K562 (cell line): ENCODE measurements around the gene F9. TPM values are rescaled to one million over a fixed set of nuclear protein-coding genes. Genes with fewer than 3 reads are reported as not detected.

Experiments
- ATAC-seq: fragments of 200-7000 bp; cut with Tn5 transposase; 3 replicates; pipeline ENCODE4 v1.9.1; 2020; ENCODE audit warnings: moderate library complexity
- BruUV-seq: library from RNA; stranded (reverse); fragments of 400-500 nt; replicated peaks from 2 replicates; lab custom pipeline; 2021; lab: Mats Ljungman, UMichigan
- CTCF ChIA-PET: fragments of 300-600 bp; formaldehyde crosslinking; extraction: SDS; loops from one replicate; lab custom pipeline; 2021; ENCODE audit warnings: low intra/inter-chr PET ratio; lab: Yijun Ruan, JAX
- POLR2A ChIA-PET: fragments of 300-600, 350-650 bp; sonication (Branson Sonifier 250); formaldehyde crosslinking; extraction: SDS; loops from one replicate; lab custom pipeline; 2021; ENCODE audit warnings: antibody characterized with exemption, inconsistent platforms; lab: Yijun Ruan, JAX
- DNase-seq, 4 experiments: peaks; one replicate each; pipeline versions ENCODE4 v3.0.0 to v3.0.0-alpha.2; 2011 to 2018; ENCODE audit warnings: low spot score in 3 of 4, mixed read lengths in 3 of 4; ENCODE audit errors: extremely low read depth in 1 of 4
- FAIRE-seq: peaks from 2 replicates; lab custom pipeline; 2011; peaks lifted over from hg19 to GRCh38; lab: Jason Lieb, UNC
- H2AFZ ChIP-seq: 2 replicates; pipeline ENCODE4 v1.6.0; 2011; ENCODE audit warnings: low read depth, low read length, control low read depth, inconsistent platforms
- H3K27ac ChIP-seq: fragments of 200-600 bp; 3 replicates; pipeline ENCODE4 v1.8.0; 2011; ENCODE audit warnings: low read depth, mild to moderate bottlenecking, control low read depth, inconsistent platforms, low read length, moderate library complexity, mixed read lengths; ENCODE audit errors: extremely low read depth
- H3K27me3 ChIP-seq, 2 experiments: fragments of 300-600 bp in 1 of 2; 2 replicates in 1 of 2; 3 replicates in 1 of 2; pipeline versions ENCODE4 v1.6.0 to v1.8.0; 2011; ENCODE audit warnings: inconsistent platforms in 2 of 2, low read length in 2 of 2, mild to moderate bottlenecking in 1 of 2, mixed read lengths in 1 of 2, moderate library complexity in 1 of 2; ENCODE audit not compliant: control insufficient read depth in 2 of 2, insufficient read depth in 2 of 2
- H3K36me3 ChIP-seq: fragments of 300-600 bp; 3 replicates; pipeline ENCODE4 v1.8.0; 2011; ENCODE audit warnings: mild to moderate bottlenecking, low read length, inconsistent platforms; ENCODE audit not compliant: control insufficient read depth, insufficient read depth
- H3K4me1 ChIP-seq, 2 experiments: fragments of 200-600 bp in 1 of 2; replicated peaks in 1 of 2; 2 replicates in 1 of 2; 3 replicates in 1 of 2; pipeline versions ENCODE4 v1.5.1 to v1.8.0; 2011; ENCODE audit warnings: inconsistent platforms in 2 of 2, low read length in 2 of 2, mild to moderate bottlenecking in 1 of 2, mixed read lengths in 1 of 2, moderate library complexity in 1 of 2; ENCODE audit not compliant: control insufficient read depth in 2 of 2, insufficient read depth in 2 of 2
- H3K4me2 ChIP-seq: 2 replicates; pipeline ENCODE4 v1.6.1; 2011; ENCODE audit warnings: low read length, control low read depth, inconsistent platforms, mixed read lengths; ENCODE audit not compliant: insufficient read depth
- H3K4me3 ChIP-seq: fragments of 200-600 bp; sonication (generic), shearing (Covaris generic); 2 replicates; pipeline ENCODE4 v1.5.1; 2016; ENCODE audit warnings: control low read depth, inconsistent platforms
- H3K79me2 ChIP-seq: fragments of 200-600 bp; 3 replicates; pipeline ENCODE4 v1.8.0; 2011; ENCODE audit warnings: low read length, inconsistent platforms; ENCODE audit not compliant: control insufficient read depth, insufficient read depth
- H3K9ac ChIP-seq, 2 experiments: 2 replicates each; pipeline versions ENCODE4 v1.6.0 to v1.6.1; 2011; ENCODE audit warnings: low read depth in 2 of 2, low read length in 2 of 2, control low read depth in 1 of 2, inconsistent platforms in 1 of 2, mild to moderate bottlenecking in 1 of 2, mixed read lengths in 1 of 2; ENCODE audit not compliant: insufficient read depth in 1 of 2
- H3K9me1 ChIP-seq: one replicate; pipeline ENCODE4 v1.6.0; 2011; ENCODE audit warnings: inconsistent platforms, mild to moderate bottlenecking, low read length, moderate library complexity; ENCODE audit not compliant: control insufficient read depth, insufficient read depth
- H3K9me3 ChIP-seq: replicated peaks from 2 replicates; pipeline ENCODE4 v1.5.1; 2011; ENCODE audit warnings: low read depth, low read length, inconsistent platforms; ENCODE audit not compliant: control insufficient read depth, insufficient read depth
- H4K20me1 ChIP-seq: replicated peaks from 2 replicates; pipeline ENCODE4 v1.6.1; 2011; ENCODE audit warnings: low read length, inconsistent platforms, mixed read lengths; ENCODE audit not compliant: control insufficient read depth, insufficient read depth
- DLX4 ChIP-seq: fragments of 250-450 bp; sonication (Bioruptor Pico); IDR thresholded peaks from 2 replicates; pipeline ENCODE4 v1.6.1; 2021; ENCODE audit warnings: mild to moderate bottlenecking
- EP300 ChIP-seq: IDR thresholded peaks from 2 replicates; pipeline ENCODE4 v1.6.1; 2012; ENCODE audit warnings: low read length, improper control_type of control experiment
- TCF7 ChIP-seq: sonication (generic); IDR thresholded peaks from 2 replicates; pipeline ENCODE4 v1.6.1; 2016; ENCODE audit warnings: antibody characterized with exemption, borderline replicate concordance
- ZKSCAN3 ChIP-seq: fragments of 250-450 bp; sonication (Bioruptor Pico); IDR thresholded peaks from 2 replicates; pipeline ENCODE4 v1.4.0; 2020
- WGBS: fragments of 100-300 bp; shearing (Covaris generic); methylation state at CpG from one replicate; pipeline ENCODE4 v1.1.6; 2016; ENCODE audit warnings: low coverage, mixed read lengths; ENCODE audit not compliant: insufficient coverage; ENCODE audit errors: missing lambda C conversion rate; 5-methylcytosine and 5-hydroxymethylcytosine counted together
- in situ Hi-C: fragments of 300-500 bp; cut with MboI; formaldehyde crosslinking; loops from 4 replicates; pipeline ENCODE4 v1.15.0; 2018; ENCODE audit warnings: inconsistent platforms, mixed read lengths
- intact Hi-C: fragments of 100-400 bp; cut with micrococcal nuclease; formaldehyde crosslinking; loops from 2 replicates; pipeline ENCODE4 v1.14.2; 2022
- polyA plus RNA-seq, 8 experiments: library from polyadenylated mRNA; depleted of rRNA in 4 of 8; stranded (reverse) in 5 of 8; unstranded in 3 of 8; fragments of >200 nt; fragmentation: Nextera tagmentation in 2 of 8; fragmentation: Illumina TruSeq in 1 of 8; extraction: Ambion mirVana in 2 of 8; extraction: Trizol in 1 of 8; gene quantifications; 2 replicates each; pipeline versions ENCODE4 v1.2.1 to v1.2.3, GENCODE V29; 2011 to 2014; ENCODE audit warnings: inconsistent platforms in 1 of 8, missing spikeins in 1 of 8
- total RNA-seq, 7 experiments: library from RNA; depleted of rRNA in 6 of 7; stranded (reverse); fragments of >200 nt in 6 of 7; fragmentation: Illumina TruSeq in 2 of 7; extraction: Trizol in 2 of 7; gene quantifications; 2 replicates each; pipeline versions ENCODE4 v1.2.1 to v1.2.3, GENCODE V29; 2011 to 2021; ENCODE audit warnings: low replicate concordance in 1 of 7

The F9 gene
- total and polyA plus RNA-seq, 9 of the 15 experiments (the other 6 are each of a cell fraction or from before 2014, with no cell fraction given), result 0.09 TPM; not detected in 8

- no peaks in the 10 kb centered on the region for H3K4me1 ChIP-seq
- no peaks in the 10 kb centered on the region for H3K79me2 ChIP-seq
- H2AFZ ChIP-seq, result no peak overlapping the region
- no peaks in the 10 kb centered on the region for H3K36me3 ChIP-seq
- H3K4me2 ChIP-seq, result no peak overlapping the region
- TF ChIP-seq EP300 (no peak), DLX4 (CRISPR knock-in tag) (no peak), ZKSCAN3 (CRISPR knock-in tag) (no peak), TCF7 (no peak)
- no peak for FAIRE-seq
- no peak for DNase-seq
- no peak overlapping the region for H3K9ac ChIP-seq
- intact Hi-C loops (no loop called here), in situ Hi-C loops (no loop called here)
- CTCF ChIA-PET, result no interaction called here
- no peaks in the 10 kb centered on the region for H3K27me3 ChIP-seq
- 0% methylated on average over 1 of the region's 1 CpG for WGBS
- no peak for ATAC-seq
- H3K4me3 ChIP-seq, result no peak overlapping the region
- POLR2A ChIA-PET, result no interaction called here
- H4K20me1 ChIP-seq, result no peaks in the 10 kb centered on the region
- no TSS peak for BruUV-seq
- H3K9me3 ChIP-seq, result no peaks in the 10 kb centered on the region
- H3K27ac ChIP-seq, result no peak overlapping the region
- no peaks in the 10 kb centered on the region for H3K9me1 ChIP-seq
These were observed 69.6 kb downstream of the F9 start for GRCh38 chrX:139600105-139600504.

Other genes starting within 250 kb of the F9 start
- gene MCF2, start 177.4 kb downstream of the F9 start, total RNA-seq (2014; rRNA removed), result 0.04 TPM in 1 of 2 replicates, not detected in the other
- gene MCF2, start 177.4 kb downstream of the F9 start, total RNA-seq (2014; rRNA removed; fragmentation: Illumina TruSeq; extraction: Trizol), result 0.07 and 0.13 TPM in 2 replicates
- 0.08 and 0.11 TPM in 2 replicates for gene MCF2, start 177.4 kb downstream of the F9 start, total RNA-seq (2015; rRNA removed; fragmentation: Illumina TruSeq; extraction: Trizol)
- gene MCF2, start 177.4 kb downstream of the F9 start, total RNA-seq (2021), result not detected in 2 replicates
- 0.16 and 0.78 TPM in 2 replicates for gene MCF2, start 177.4 kb downstream of the F9 start, polyA plus RNA-seq (2011; rRNA removed)
- 0.08 and 0.09 TPM in 2 replicates for gene MCF2, start 177.4 kb downstream of the F9 start, polyA plus RNA-seq (2014; fragmentation: Illumina TruSeq; extraction: Trizol)
- gene MCF2, start 177.4 kb downstream of the F9 start, polyA plus RNA-seq (2014; fragmentation: Nextera tagmentation; extraction: Ambion mirVana), result under 1 TPM in 1 of 2 experiments, not detected in 1; 0.03 TPM
- 0.03 and 0.04 TPM in 2 replicates for gene MCF2, start 177.4 kb downstream of the F9 start, polyA plus RNA-seq (2014; rRNA removed)